GM21723 (cell line): ENCODE measurements around the gene ZSCAN21.

Experiments
- ATAC-seq: cut with Tn5 transposase; IDR thresholded peaks from one replicate; pipeline ENCODE4 v1.9.1; 2021; ENCODE audit warnings: mild to moderate bottlenecking, moderate library complexity; ENCODE audit not compliant: unreplicated experiment

The ZSCAN21 gene

DNA sequence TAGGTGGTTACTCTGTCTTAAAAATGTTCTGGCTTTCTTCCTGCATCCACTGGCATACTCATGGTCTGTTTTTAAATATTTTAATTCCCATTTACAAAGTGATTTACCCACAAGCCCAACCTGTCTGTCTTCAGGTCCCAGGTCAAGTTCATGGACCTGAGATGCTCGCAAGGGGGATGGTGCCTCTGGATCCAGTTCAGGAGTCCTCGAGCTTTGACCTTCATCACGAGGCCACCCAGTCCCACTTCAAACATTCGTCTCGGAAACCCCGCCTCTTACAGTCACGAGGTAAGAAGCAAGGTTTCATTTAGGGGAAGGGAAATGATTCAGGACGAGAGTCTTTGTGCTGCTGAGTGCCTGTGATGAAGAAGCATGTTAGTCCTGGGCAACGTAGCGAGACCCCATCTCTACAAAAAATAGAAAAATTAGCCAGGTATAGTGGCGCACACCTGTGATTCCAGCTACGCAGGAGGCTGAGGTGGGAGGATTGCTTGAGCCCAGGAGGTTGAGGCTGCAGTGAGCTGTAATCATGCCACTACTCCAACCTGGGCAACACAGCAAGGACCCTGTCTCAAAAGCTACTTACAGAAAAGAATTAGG, 25.5 kb upstream of the ZSCAN21 start:
- no peak for ATAC-seq

DNA sequence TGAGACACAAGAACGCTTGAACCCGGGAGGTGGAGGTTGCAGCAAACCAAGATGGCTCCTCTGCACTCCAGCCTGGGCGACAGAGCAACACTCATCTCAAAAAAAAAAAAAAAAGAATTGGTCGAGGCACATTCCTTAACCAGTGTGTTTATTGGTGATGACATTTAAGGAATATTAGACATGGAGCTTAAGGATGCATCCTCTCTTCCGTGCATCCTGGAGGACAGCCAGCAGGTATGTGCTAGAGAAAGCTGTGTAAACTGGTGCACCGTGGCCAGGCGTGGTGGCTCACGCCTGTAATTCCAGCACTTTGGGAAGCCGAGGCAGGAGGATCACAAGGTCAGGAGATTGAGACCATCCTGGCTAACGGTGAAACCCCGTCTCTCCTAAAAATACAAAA, 22.4 kb upstream of the ZSCAN21 start:
- no peak for ATAC-seq

DNA sequence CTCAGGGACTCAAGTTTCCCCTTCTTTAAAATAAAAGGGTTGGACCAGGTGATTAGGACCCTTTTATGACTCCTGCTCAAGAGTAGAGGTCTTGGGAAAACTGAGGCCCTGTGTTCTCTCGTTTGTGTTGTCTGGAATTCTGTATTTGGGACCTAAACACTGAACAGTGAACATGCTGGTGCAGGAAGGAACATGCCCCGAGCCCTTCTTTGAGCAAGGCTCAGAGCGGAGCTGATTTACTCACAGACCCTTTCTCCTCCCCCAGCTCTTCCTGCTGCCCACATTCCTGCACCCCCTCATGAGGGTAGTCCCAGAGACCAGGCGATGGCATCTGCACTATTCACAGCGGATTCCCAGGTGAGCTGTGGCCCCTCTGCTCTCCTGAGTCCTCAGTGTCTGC, 20.0 kb upstream of the ZSCAN21 start:
- no peak for ATAC-seq

DNA sequence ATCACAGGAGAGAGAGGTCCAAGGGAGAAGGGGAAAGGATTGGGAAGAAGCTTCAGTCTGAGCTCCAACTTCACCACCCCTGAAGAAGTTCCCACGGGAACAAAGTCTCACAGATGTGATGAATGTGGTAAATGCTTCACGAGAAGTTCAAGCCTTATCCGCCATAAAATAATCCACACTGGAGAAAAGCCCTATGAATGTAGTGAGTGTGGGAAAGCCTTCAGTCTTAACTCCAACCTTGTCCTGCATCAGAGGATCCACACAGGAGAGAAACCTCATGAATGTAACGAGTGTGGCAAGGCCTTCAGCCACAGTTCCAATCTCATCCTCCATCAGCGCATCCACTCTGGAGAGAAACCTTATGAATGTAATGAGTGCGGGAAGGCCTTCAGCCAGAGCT, 16.0 kb upstream of the ZSCAN21 start:
- no peak for ATAC-seq

DNA sequence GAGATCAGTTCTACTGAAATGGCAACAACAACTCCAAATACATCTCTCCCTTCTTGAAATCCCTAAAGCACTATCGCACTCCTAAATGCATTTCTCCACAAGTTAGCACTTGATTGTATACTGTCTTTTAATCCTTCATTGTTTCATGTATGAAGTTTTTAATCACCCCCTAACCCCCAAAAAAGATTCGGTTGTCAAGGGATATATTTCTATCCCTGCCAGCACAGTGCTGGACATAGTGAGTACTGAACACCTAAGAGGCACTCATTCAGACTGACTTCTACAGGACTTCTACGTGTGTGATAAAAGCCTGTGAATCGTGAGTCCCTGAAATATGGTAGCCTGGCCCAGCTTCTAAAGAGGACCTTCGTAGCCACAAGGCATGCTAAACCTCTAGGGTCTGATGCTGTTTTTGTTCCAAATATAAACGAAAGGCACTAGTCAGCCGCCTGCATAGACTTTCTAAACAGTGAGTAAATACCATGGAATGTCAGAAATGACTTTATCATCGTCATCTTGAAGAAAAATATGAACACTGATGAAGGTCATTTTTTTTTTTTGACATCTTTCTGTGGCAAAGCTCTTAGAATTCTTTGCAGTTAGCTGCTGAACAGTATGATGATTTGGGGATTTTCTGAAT, 14.6 kb upstream of the ZSCAN21 start:
- no peak for ATAC-seq

DNA sequence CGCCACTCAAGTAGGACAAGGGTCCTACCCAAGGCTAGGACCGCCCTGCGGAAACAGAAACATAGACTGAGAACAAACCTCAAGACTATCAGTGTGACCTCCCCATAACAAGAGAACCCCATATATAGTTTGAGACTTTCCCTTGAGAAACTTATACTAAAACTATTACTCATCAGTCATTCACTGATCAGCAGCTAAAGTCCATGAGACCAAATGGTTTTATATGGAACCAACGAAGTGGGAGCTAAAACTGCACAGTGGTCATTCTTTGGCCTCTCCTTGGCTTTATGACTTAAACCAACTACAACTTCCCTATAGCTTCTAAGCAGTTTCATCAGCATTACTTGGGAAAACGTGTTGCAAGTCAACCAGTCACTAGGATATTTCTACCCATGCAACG, 13.7 kb upstream of the ZSCAN21 start:
- ATAC-seq: no peak

DNA sequence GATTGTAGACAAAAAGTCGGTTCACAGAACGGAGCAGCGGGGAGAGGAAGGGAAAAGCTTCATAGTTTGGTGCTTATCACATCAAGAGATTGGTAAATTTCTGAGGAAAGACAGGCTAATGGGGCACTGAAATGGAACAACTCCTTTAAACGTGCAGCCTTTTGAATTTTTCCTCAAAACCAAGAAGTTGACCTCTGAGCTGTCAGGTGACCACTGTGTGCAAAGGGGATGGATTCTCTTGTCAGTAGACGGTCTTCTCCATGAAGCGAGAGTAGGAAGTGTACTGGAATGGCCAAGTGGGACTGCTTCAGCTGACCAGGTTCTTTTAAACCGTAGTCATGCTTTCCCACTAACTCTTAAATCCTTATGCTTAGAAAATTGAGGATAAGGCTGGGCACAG, 11.2 kb upstream of the ZSCAN21 start:
- ATAC-seq: no peak

DNA sequence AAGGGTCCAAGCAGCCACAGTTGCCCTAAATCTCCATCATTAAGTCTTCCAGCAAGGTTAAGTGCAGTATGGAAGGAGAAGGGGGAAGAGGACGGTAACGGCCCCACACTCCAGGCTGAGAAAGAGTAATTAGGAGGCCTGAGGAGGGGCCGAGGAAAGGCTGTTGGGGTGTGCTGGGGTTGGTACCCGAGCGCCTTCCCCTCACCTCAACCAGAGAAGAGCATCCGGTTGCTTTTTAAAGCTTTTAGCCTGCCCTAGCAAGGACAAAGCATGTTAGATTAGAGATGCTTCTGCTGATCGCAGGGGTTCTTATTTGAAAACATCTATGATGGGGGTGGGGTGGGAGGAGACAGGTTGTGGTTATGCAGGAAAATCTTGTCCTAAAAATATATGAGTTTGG, 9.0 kb upstream of the ZSCAN21 start:
- no peak for ATAC-seq

DNA sequence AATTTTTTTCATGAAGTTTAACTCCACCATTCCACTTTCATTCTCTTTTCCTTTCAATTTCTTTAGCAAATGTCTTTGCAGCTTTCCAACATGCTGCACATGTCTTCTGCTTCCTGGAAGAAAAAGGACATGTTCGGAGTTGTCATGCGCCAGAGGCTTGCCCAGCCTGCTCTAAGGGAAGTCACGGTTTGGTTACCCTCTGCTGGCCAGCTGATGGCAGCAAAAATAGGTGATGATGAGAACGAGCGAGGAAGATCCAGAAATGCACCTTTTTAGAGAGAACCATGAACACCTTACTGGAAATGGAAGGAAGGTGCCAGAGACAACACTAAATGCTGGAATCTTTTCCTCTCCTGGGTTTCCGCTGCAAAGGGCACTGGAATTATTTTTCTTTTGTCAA, 4.9 kb upstream of the ZSCAN21 start:
- ATAC-seq: no peak

DNA sequence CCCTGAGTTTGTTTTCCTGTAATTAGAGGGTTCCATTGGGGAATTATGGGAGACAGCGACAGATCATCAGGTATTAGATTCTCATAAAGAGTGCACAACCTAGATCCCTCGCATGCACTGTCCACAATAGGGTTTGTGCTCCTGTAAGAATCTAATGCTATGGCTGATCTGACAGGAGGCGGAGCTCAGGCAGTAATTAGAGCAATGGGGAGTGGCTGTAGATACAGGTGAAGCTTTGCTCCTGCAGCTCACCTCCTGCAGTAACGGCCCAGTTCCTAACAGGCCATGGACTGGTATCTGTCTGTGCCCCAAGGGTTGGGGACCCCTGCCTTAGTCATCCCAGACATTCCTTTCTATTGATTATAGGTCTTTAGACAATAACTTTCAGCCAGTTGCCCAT, 894 bp upstream of the ZSCAN21 start:
- no peak for ATAC-seq

DNA sequence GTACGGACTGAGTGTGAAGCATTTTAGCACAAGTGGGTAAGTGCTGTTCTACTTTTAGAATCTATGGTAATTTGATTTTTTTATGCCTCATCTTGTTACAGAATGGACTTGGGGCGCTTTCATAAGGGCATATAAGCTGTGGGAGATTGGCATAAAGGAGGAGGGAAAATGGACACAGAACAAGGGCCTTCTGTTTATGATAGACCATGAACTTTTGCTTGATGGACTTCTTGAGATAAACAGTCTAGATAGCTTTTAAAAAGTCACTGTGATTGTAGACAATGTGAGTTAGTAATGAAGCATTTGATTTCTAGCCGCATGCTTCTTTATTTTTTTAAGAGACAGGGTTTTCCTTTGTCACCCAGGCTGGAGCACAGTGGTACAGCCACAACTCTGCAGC, 2.0 kb downstream of the ZSCAN21 start:
- ATAC-seq: no peak

DNA sequence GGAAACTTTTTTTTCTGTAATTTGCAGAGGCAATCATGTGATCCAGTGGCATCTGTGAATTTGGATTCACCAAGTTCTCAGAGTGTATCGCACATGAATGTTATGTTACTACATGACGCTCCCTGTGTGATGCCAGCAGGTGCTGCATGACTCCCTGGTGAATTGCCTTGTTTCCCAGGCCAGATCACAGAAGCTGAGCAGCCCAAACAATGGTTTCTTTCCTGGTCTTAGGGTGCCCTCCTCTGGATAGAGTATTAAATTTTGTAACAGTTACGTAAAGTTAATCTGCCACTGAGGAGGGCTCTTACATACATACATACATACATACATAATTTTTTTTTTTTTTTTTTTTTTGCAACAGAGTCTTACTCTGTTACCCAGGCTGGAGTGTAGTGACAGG, 3.6 kb downstream of the ZSCAN21 start:
- no peak for ATAC-seq

DNA sequence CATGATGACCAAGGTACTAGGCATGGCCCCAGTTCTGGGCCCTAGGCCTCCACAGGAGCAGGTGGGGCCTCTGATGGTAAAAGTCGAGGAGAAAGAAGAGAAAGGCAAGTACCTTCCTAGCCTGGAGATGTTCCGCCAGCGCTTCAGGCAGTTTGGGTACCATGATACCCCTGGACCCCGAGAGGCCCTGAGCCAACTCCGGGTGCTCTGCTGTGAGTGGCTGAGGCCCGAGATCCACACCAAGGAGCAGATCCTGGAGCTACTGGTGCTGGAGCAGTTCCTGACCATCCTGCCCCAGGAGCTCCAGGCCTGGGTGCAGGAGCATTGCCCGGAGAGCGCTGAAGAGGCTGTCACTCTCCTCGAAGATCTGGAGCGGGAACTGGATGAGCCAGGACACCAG, 7.4 kb downstream of the ZSCAN21 start:
- ATAC-seq: no peak

DNA sequence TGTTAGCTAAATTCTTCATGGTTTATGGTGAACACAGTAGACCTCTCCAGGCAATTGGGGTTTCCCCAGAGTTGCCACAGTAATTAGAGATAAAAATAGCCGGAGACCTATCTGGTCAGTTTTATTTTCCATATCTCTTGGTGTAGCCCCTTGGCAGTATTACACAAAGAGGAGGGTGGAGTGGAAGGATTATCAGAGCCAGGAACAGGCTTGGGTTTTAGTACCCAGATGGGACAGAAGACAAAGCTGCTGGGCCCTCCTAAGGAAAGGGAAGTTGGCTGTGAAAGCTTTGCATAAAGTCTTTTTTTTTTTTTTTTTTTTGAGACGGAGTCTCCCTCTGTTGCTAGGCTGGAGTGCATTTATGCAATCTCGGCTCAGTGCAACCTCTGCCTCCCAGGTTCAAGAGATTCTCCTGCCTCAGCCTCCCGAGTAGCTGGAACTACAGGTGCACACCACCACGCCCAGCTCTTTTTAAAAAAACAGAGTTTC, 9.7 kb downstream of the ZSCAN21 start:
- no peak for ATAC-seq

DNA sequence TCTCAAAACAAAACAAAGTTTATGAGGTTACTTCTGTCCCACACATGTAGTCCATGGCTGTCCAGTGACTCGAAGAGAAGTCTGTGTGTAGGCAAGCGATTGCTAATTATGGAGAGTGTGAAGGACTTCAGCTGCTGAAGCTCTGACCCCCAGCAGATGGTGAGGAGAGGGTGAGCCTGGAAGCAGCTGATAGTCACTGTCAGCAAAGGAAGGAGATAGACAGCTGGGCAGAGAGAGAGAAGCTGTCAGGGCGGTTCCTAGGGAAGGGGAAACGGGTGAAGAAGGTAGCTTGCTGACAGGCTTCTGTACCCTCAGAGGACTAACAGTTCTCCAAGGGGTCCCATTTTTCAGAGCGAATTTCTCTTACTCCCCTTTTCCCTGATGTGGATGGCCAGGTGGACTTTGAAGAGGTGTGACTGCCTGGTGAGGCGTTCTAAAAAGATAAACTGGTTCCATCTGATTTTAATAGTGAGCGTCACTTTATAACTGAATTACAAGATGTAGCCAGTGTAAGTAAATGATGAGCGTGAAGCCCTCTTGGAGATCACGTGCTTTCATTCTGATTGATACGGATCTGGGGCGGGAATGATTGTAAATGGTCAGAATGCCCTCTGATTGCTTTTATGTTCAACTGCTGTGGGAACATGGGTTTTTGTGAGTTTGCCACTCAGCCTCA, 12.1 kb downstream of the ZSCAN21 start:
- ATAC-seq: no peak

DNA sequence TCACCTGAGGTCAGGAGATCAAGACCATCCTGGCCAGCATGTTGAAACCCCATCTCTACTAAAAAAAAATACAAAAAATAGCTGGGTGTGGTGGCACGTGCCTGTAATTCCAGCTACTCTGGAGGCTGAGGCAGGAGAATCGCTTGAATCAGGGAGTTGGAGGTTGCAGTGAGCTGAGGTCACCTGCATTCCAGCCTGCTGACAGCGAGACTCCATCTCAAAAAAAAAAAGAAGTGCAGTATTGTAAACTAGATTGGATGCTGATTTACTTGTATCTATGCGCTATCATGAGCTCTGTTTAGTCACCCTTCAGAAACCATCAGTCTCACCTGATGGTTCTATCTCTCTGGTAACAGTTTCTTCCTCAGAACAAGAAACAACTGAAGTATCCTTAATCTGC, 13.8 kb downstream of the ZSCAN21 start:
- ATAC-seq: no peak

DNA sequence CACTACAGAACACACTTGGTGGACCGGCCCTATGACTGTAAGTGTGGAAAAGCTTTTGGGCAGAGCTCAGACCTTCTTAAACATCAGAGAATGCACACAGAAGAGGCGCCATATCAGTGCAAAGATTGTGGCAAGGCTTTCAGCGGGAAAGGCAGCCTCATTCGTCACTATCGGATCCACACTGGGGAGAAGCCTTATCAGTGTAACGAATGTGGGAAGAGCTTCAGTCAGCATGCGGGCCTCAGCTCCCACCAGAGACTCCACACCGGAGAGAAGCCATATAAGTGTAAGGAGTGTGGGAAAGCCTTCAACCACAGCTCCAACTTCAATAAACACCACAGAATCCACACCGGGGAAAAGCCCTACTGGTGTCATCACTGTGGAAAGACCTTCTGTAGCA, 14.6 kb downstream of the ZSCAN21 start:
- no peak for ATAC-seq

DNA sequence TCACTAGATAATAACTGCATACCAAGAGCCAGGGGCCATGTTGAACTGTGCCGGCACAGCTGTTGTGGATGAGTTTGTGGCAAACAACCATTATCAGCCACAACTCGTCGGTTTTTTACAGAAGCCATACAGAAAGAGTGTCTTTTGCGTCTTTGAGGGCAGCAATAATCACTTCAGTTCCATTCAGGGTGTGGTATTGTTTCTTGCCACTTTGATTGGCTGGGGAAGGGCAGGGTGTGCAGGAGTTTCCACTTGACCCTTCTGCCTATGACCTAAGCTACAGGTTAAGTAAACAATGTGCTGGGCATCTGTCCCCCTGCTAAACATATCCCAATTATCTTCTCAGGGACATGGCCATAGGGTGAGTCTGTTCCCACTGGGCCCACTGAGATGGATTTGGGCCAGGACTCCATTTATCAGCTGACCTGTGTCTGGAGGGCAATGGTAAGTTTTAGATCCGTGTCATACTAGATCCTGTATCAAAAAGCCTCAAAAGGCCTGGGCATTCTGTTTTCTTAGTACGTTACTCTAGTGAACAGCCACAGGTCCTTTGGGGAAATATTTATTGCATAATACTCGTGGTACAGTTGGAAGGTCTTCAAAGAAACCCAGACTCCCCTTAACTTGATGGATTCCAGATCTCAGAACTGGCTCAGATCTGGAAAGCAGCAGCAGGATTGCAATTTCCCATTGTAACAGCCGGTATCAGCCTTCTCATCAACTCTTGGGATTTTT, 16.0 kb downstream of the ZSCAN21 start:
- ATAC-seq: no peak

DNA sequence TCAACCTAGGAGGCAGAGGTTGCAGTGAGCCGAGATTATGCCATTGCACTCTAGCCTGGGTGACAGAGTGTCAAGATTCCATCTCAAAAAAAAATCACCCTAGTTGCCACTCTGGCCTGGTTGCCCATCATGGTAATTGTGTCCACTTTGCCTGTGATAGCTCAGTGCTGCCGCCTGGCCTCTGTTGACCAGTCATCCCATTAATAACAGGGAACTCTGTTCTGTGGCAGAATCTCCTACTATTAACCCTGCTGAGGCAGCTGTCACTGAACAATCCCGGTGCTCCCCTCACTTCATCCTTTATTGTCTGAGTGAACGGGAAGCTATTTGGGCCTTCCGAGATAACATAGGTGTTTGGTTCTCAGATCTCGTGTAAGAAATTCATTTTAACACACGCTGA, 17.4 kb downstream of the ZSCAN21 start:
- no peak for ATAC-seq

DNA sequence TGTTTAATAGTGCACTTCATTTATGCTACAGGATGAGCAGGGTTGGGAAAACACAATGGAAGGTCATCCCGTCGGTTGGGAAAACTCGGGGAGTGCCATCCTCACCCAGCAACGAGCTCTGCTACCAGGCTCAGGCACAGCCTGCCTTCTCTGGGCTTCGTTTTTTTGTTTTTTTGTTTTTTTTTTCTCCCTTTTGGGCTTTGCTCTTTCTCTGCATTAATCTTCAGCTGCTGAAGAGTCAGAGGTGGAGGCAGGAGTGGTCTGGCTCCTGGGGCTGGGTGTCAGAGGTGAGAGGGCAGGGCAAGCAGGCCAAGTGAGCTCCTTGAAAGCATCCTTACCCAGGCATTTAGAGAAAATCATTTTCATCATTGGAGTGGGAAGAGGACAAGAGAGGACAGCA, 20.4 kb downstream of the ZSCAN21 start:
- no peak for ATAC-seq

DNA sequence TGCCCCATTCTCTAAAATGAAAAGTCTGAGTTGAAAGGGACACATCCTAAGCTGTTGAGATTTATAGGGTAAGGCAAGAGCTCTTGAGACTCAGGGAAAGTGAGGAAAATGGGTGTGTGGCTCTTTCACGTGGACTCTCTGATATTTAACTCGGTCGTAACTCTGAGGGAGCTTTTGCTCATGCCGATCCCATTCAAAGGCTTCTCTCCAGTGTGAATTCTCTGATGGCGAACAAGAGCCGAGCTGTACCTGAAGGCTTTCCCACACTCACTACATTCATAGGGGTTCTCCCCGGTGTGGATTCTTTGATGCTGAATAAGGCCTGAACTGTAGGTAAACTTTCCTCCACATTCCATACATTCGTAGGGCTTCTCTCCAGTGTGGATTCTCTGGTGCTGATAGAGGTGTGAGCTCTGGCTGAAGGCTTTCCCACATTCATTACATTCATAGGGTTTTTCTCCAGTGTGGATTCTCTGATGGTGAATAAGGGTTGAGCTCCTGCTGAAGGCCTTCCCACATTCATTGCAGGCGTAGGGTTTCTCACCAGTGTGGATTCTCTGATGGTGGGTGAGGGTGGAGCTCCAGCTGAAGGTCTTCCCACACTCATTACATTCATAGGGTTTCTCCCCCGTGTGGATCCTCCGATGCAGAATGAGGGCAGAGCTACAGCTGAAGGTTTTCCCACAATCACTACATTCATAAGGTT, 21.6 kb downstream of the ZSCAN21 start:
- no peak for ATAC-seq
